IPS-18a (cell line): ENCODE measurements around the gene SLC49A3.
"Not testable (repeated sequence)": the region's sequence is repeated elsewhere in the genome, so short reads cannot be mapped to it uniquely, and the experiment has no call there.

ENCODE experiments used
- H3K27ac ChIP-seq: one replicate; pipeline ENCODE4 v1.5.1; 2013; ENCODE audit warnings: low read length
- H3K27me3 ChIP-seq: one replicate; pipeline ENCODE4 v1.6.1; 2013; ENCODE audit warnings: mild to moderate bottlenecking, low read length; ENCODE audit not compliant: control insufficient read depth, insufficient read depth
- H3K36me3 ChIP-seq: one replicate; pipeline ENCODE4 v1.6.1; 2013; ENCODE audit warnings: low read depth, low read length; ENCODE audit not compliant: control insufficient read depth
- H3K4me1 ChIP-seq: one replicate; pipeline ENCODE4 v1.6.1; 2013; ENCODE audit warnings: low read depth, low read length; ENCODE audit not compliant: control insufficient read depth
- H3K4me3 ChIP-seq: one replicate; pipeline ENCODE4 v1.5.1; 2013; ENCODE audit warnings: low read length
- H3K9ac ChIP-seq: one replicate; pipeline ENCODE4 v1.6.1; 2013; ENCODE audit warnings: mild to moderate bottlenecking, low read length, moderate library complexity
- H3K9me3 ChIP-seq: one replicate; pipeline ENCODE4 v1.6.1; 2013; ENCODE audit warnings: low read depth, low read length; ENCODE audit not compliant: control insufficient read depth

SLC49A3 gene

GRCh38 chr4:688854-689681, at the start of gene SLC49A3:
SLC49A3 (minus strand) TSS chr4:689151; CDS start chr4:689127, 24 bp downstream.
- no peaks in the 10 kb centered on the region for H3K36me3 ChIP-seq

GRCh38 chr4:736561-736960, 47.6 kb upstream of the SLC49A3 start:
- H3K27ac ChIP-seq, H3K27me3 ChIP-seq, H3K9ac ChIP-seq, H3K4me1 ChIP-seq, H3K4me3 ChIP-seq, H3K9me3 ChIP-seq: not testable (repeated sequence)
- H3K36me3 ChIP-seq, result peaks cover 63% of the 10 kb centered on the region

More at GRCh38 chr4:688854-689681, at the start of gene SLC49A3:
- Histone ChIP-seq H3K4me3 (peak within 1 kb of the TSS; percentile 47), H3K9ac (no peak within 1 kb of the TSS), H3K27me3 (no peaks in the 10 kb centered on the region), H3K27ac (no peak within 1 kb of the TSS), H3K9me3 (no peaks in the 10 kb centered on the region), H3K4me1 (peaks cover 7% of the 10 kb centered on the region)

- H3K9me3 ChIP-seq, result no peaks in the 10 kb centered on the region
- peaks cover 64% of the 10 kb centered on the region for H3K36me3 ChIP-seq
- no peak overlapping the region for H3K9ac ChIP-seq
- no peak overlapping the region for H3K4me3 ChIP-seq
- no peaks in the 10 kb centered on the region for H3K4me1 ChIP-seq
- H3K27ac ChIP-seq, result no peak overlapping the region
- H3K27me3 ChIP-seq, result no peaks in the 10 kb centered on the region
Measured at GRCh38 chr4:735583-735982, 46.6 kb upstream of the SLC49A3 start.

- no peak overlapping the region for H3K27ac ChIP-seq
- no peaks in the 10 kb centered on the region for H3K4me1 ChIP-seq
- H3K4me3 ChIP-seq, result no peak overlapping the region
- no peak overlapping the region for H3K9ac ChIP-seq
- H3K9me3 ChIP-seq, result no peaks in the 10 kb centered on the region
- peaks cover 61% of the 10 kb centered on the region for H3K36me3 ChIP-seq
- no peaks in the 10 kb centered on the region for H3K27me3 ChIP-seq
Measured at GRCh38 chr4:734951-735350, 46.0 kb upstream of the SLC49A3 start.

GRCh38 chr4:734075-734474, 45.1 kb upstream of the SLC49A3 start:
- Histone ChIP-seq H3K36me3 (peaks cover 57% of the 10 kb centered on the region), H3K9me3 (no peaks in the 10 kb centered on the region), H3K27ac (no peak overlapping the region), H3K4me3 (no peak overlapping the region), H3K9ac (no peak overlapping the region), H3K27me3 (no peaks in the 10 kb centered on the region), H3K4me1 (no peaks in the 10 kb centered on the region)

- H3K4me3 ChIP-seq, result no peak overlapping the region
- peaks cover 57% of the 10 kb centered on the region for H3K36me3 ChIP-seq
- H3K9me3 ChIP-seq, result no peaks in the 10 kb centered on the region
- H3K4me1 ChIP-seq, result no peaks in the 10 kb centered on the region
- no peaks in the 10 kb centered on the region for H3K27me3 ChIP-seq
- H3K9ac ChIP-seq, result no peak overlapping the region
- no peak overlapping the region for H3K27ac ChIP-seq
Measured at GRCh38 chr4:733631-733980, 44.7 kb upstream of the SLC49A3 start.

- H3K4me3 ChIP-seq, result no peak overlapping the region
- no peak overlapping the region for H3K27ac ChIP-seq
- no peaks in the 10 kb centered on the region for H3K27me3 ChIP-seq
- no peaks in the 10 kb centered on the region for H3K9me3 ChIP-seq
- no peak overlapping the region for H3K9ac ChIP-seq
- H3K36me3 ChIP-seq, result peaks cover 55% of the 10 kb centered on the region
- no peaks in the 10 kb centered on the region for H3K4me1 ChIP-seq
Measured at GRCh38 chr4:732911-733630, 44.1 kb upstream of the SLC49A3 start.

GRCh38 chr4:732486-732885, 43.5 kb upstream of the SLC49A3 start:
- Histone ChIP-seq H3K4me1 (no peaks in the 10 kb centered on the region), H3K9ac (no peak overlapping the region), H3K27ac (no peak overlapping the region), H3K4me3 (no peak overlapping the region), H3K27me3 (no peaks in the 10 kb centered on the region), H3K36me3 (peaks cover 49% of the 10 kb centered on the region), H3K9me3 (no peaks in the 10 kb centered on the region)

GRCh38 chr4:731954-732353, 43.0 kb upstream of the SLC49A3 start:
- not testable (repeated sequence) for H3K27ac ChIP-seq, H3K9ac ChIP-seq, H3K9me3 ChIP-seq, H3K4me1 ChIP-seq, H3K27me3 ChIP-seq, H3K4me3 ChIP-seq
- H3K36me3 ChIP-seq, result peaks cover 45% of the 10 kb centered on the region

- not testable (repeated sequence) for H3K9ac ChIP-seq, H3K4me3 ChIP-seq, H3K9me3 ChIP-seq, H3K27me3 ChIP-seq, H3K27ac ChIP-seq, H3K4me1 ChIP-seq
- peaks cover 42% of the 10 kb centered on the region for H3K36me3 ChIP-seq
Measured at GRCh38 chr4:730946-731904, 42.3 kb upstream of the SLC49A3 start.

GRCh38 chr4:730511-730910, 41.6 kb upstream of the SLC49A3 start:
- Histone ChIP-seq H3K4me1 (no peaks in the 10 kb centered on the region), H3K9me3 (no peaks in the 10 kb centered on the region), H3K9ac (no peak overlapping the region), H3K4me3 (no peak overlapping the region), H3K36me3 (peaks cover 39% of the 10 kb centered on the region), H3K27me3 (no peaks in the 10 kb centered on the region), H3K27ac (no peak overlapping the region)
